ENCODE measurements around the gene SKP2.

- no peak for TF ChIP-seq CTCF (IDR thresholded peaks at IDR 0.05; ENCODE audit: borderline replicate concordance, extremely low read depth, low read length, poor library complexity, severe bottlenecking)
- no peak for TF ChIP-seq EZH2 (IDR thresholded peaks at IDR 0.05; ENCODE audit: borderline replicate concordance, low read depth, low read length, severe bottlenecking)
These were observed 8.7 kb downstream of the SKP2 start for GRCh38 chr5:36160617-36161016.

Data from DND-41 (cell line).